NCI-H510A treated with DMSO at 0.1 percent for 48 hours (cell line): ENCODE results near the gene ADAMTS2.

Experiments
- DNase-seq: peaks from one replicate; lab custom pipeline; 2025; lab: John Stamatoyannopoulos, UW

The ADAMTS2 gene

GRCh38 chr5:179177711-179178575, 167.3 kb downstream of the ADAMTS2 start:
- no peak for DNase-seq

- no peak for DNase-seq
These were observed 168.6 kb downstream of the ADAMTS2 start for GRCh38 chr5:179176571-179177230.

GRCh38 chr5:179176166-179176565, 169.1 kb downstream of the ADAMTS2 start:
- DNase-seq, result no peak

GRCh38 chr5:179171816-179172745, 173.2 kb downstream of the ADAMTS2 start:
- DNase-seq, result no peak

GRCh38 chr5:179171251-179171815, 173.9 kb downstream of the ADAMTS2 start:
- DNase-seq, result no peak

- no peak for DNase-seq
These were observed 174.7 kb downstream of the ADAMTS2 start for GRCh38 chr5:179170606-179171005.

GRCh38 chr5:179169836-179170235, 175.4 kb downstream of the ADAMTS2 start:
- no peak for DNase-seq

GRCh38 chr5:179168664-179169063, 176.6 kb downstream of the ADAMTS2 start:
- no peak for DNase-seq

GRCh38 chr5:179167871-179168451, 177.3 kb downstream of the ADAMTS2 start:
- DNase-seq, result no peak

- no peak for DNase-seq
These were observed 178.1 kb downstream of the ADAMTS2 start for GRCh38 chr5:179166886-179167841.

- DNase-seq, result no peak
These were observed 178.9 kb downstream of the ADAMTS2 start for GRCh38 chr5:179166171-179166885.

- no peak for DNase-seq
These were observed 179.7 kb downstream of the ADAMTS2 start for GRCh38 chr5:179165421-179166170.

- DNase-seq, result no peak
These were observed 180.6 kb downstream of the ADAMTS2 start for GRCh38 chr5:179164331-179165311.

GRCh38 chr5:179163236-179164155, 181.8 kb downstream of the ADAMTS2 start:
- no peak for DNase-seq

- DNase-seq, result no peak
These were observed 182.7 kb downstream of the ADAMTS2 start for GRCh38 chr5:179162351-179163235.

GRCh38 chr5:179161901-179162300, 183.4 kb downstream of the ADAMTS2 start:
- DNase-seq, result no peak
